Neural crest cell (in vitro differentiated cells): Measurements from ENCODE around the gene SLC35F1. TPM values are rescaled to one million over a fixed set of nuclear protein-coding genes. Genes with fewer than 3 reads are reported as not detected.

Experiments
- DNase-seq: peaks from one replicate; pipeline ENCODE4 v3.0.0; 2021; ENCODE audit warnings: low read depth, mixed read lengths, low spot score
- H3K27ac Mint-ChIP-seq: one replicate; pipeline ENCODE4 v1.8.0; 2021; ENCODE audit warnings: mild to moderate bottlenecking, mixed read lengths; ENCODE audit not compliant: unreplicated experiment
- H3K27me3 Mint-ChIP-seq: 2 replicates; pipeline ENCODE4 v1.8.0; 2021; ENCODE audit warnings: low read depth, mild to moderate bottlenecking, mixed read lengths
- H3K36me3 Mint-ChIP-seq: 2 replicates; pipeline ENCODE4 v1.8.0; 2021; ENCODE audit warnings: low read depth, mild to moderate bottlenecking, mixed read lengths
- H3K4me1 Mint-ChIP-seq: 2 replicates; pipeline ENCODE4 v1.8.0; 2021; ENCODE audit warnings: mixed read lengths
- H3K4me3 Mint-ChIP-seq: one replicate; pipeline ENCODE4 v1.8.0; 2021; ENCODE audit warnings: mild to moderate bottlenecking, mixed read lengths
- H3K9me3 Mint-ChIP-seq: 2 replicates; pipeline ENCODE4 v1.8.0; 2021; ENCODE audit warnings: mixed read lengths
- CTCF ChIP-seq: fragments of 200-600 bp; sonication (generic); conservative IDR thresholded peaks from 2 replicates; pipeline ENCODE4 v1.5.0; 2021; ENCODE audit warnings: antibody characterized with exemption, mild to moderate bottlenecking
- total RNA-seq: library from RNA; stranded (reverse); gene quantifications from 2 replicates; pipeline ENCODE4 v1.2.1, GENCODE V29; 2021

The SLC35F1 gene
- total RNA-seq, 1 donor from 2014 or later = 41.4 TPM

GRCh38 chr6:118305081-118305480 is 398.0 kb downstream of the SLC35F1 start:
- H3K27ac Mint-ChIP-seq = no peak overlapping the region
- peaks cover 12% of the 10 kb centered on the region for H3K36me3 Mint-ChIP-seq
- H3K4me1 Mint-ChIP-seq = peaks cover 24% of the 10 kb centered on the region
- peaks cover 3% of the 10 kb centered on the region for H3K9me3 Mint-ChIP-seq
- TF ChIP-seq CTCF = no peak
- H3K27me3 Mint-ChIP-seq = no peaks in the 10 kb centered on the region
- DNase-seq = no peak
- H3K4me3 Mint-ChIP-seq = no peak overlapping the region

- H3K4me3 Mint-ChIP-seq = no peak overlapping the region
- H3K9me3 Mint-ChIP-seq = peaks cover 3% of the 10 kb centered on the region
- H3K27ac Mint-ChIP-seq = peak overlapping the region; percentile 9
- H3K36me3 Mint-ChIP-seq = peaks cover 9% of the 10 kb centered on the region
- TF ChIP-seq CTCF = no peak
- no peak for DNase-seq
- H3K27me3 Mint-ChIP-seq = no peaks in the 10 kb centered on the region
- peaks cover 25% of the 10 kb centered on the region for H3K4me1 Mint-ChIP-seq
Observed at GRCh38 chr6:118306392-118307238, 399.6 kb downstream of the SLC35F1 start.

GRCh38 chr6:118307581-118307980 is 400.5 kb downstream of the SLC35F1 start:
- no peak overlapping the region for H3K27ac Mint-ChIP-seq

GRCh38 chr6:118309337-118310093 is 402.5 kb downstream of the SLC35F1 start:
- Mint-ChIP-seq H3K9me3 (peaks cover 3% of the 10 kb centered on the region), H3K36me3 (peaks cover 8% of the 10 kb centered on the region), H3K27ac (no peak overlapping the region), H3K27me3 (no peaks in the 10 kb centered on the region), H3K4me1 (peaks cover 25% of the 10 kb centered on the region), H3K4me3 (no peak overlapping the region)
- TF ChIP-seq CTCF = no peak
- no peak for DNase-seq

More at GRCh38 chr6:118307581-118307980, 400.5 kb downstream of the SLC35F1 start:
- TF ChIP-seq CTCF = no peak
- Mint-ChIP-seq H3K27me3 (no peaks in the 10 kb centered on the region), H3K4me3 (no peak overlapping the region), H3K9me3 (peaks cover 3% of the 10 kb centered on the region), H3K4me1 (peaks cover 25% of the 10 kb centered on the region), H3K36me3 (peaks cover 9% of the 10 kb centered on the region)
- no peak for DNase-seq

- DNase-seq = no peak
- Mint-ChIP-seq H3K9me3 (no peaks in the 10 kb centered on the region), H3K4me1 (peaks cover 8% of the 10 kb centered on the region), H3K36me3 (peaks cover 4% of the 10 kb centered on the region), H3K27me3 (no peaks in the 10 kb centered on the region), H3K4me3 (no peak overlapping the region), H3K27ac (no peak overlapping the region)
- TF ChIP-seq CTCF = no peak
Observed at GRCh38 chr6:118313208-118313607, 406.1 kb downstream of the SLC35F1 start.
